ENCODE measurements around the gene PANK3.

PANK3 gene

GRCh38 chr5:168578006-168578405 lies 1.2 kb downstream of the PANK3 start:
- no peak for TF ChIP-seq CTCF (IDR thresholded peaks at IDR 0.05)

GRCh38 chr5:168575391-168576372 lies 3.5 kb downstream of the PANK3 start:
- no peak for TF ChIP-seq CTCF (IDR thresholded peaks at IDR 0.05)

- no peak for TF ChIP-seq CTCF (IDR thresholded peaks at IDR 0.05)
These were observed 8.5 kb downstream of the PANK3 start for GRCh38 chr5:168570490-168571328.

GRCh38 chr5:168568738-168569137 lies 10.4 kb downstream of the PANK3 start:
- no peak for TF ChIP-seq CTCF (IDR thresholded peaks at IDR 0.05)

GRCh38 chr5:168563959-168564358 lies 15.2 kb downstream of the PANK3 start:
- TF ChIP-seq CTCF (IDR thresholded peaks at IDR 0.05) = no peak

GRCh38 chr5:168562279-168562678 lies 16.9 kb downstream of the PANK3 start:
- no peak for TF ChIP-seq CTCF (IDR thresholded peaks at IDR 0.05)

- TF ChIP-seq CTCF (IDR thresholded peaks at IDR 0.05) = no peak
These were observed 21.8 kb downstream of the PANK3 start for GRCh38 chr5:168557389-168557788.

Measured in LNCAP (cell line).